Measurements from ENCODE around the gene ABO.
"Not testable (repeated sequence)": the region's sequence is repeated elsewhere in the genome, so short reads cannot be mapped to it uniquely, and the experiment has no call there.

DNA sequence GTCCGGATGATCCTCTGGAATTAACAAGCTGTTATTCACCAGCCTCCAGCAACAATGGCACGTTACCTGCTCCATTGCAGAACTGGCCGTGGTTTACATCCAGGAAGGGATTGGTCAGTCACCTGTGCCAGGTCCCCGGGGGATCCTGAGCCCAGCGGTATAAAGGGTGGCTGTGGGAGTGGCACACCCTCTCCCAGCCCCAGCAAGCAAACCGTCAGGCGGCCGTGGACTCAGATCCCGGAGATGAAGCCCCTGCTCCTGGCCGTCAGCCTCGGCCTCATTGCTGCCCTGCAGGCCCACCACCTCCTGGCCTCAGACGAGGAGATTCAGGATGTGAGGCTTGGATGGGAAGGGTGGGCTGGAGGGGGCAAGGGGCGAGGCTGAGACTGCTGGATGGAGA, 42.5 kb upstream of the ABO start:
- TF ChIP-seq EZH2phosphoT487 (IDR thresholded peaks at IDR 0.05; ENCODE audit: insufficient read depth, low read depth); EZH2 (IDR thresholded peaks at IDR 0.05; ENCODE audit: insufficient read depth, poor library complexity, severe bottlenecking): not testable (repeated sequence)
